WERI-Rb-1 (cell line): ENCODE measurements around the gene CNTRL.
A peak's percentile ranks its signal among the peaks of the same experiment; 100 is the strongest.

ENCODE experiments used
- DNase-seq: peaks from one replicate; pipeline ENCODE4 v3.0.0-alpha.2; 2020
- H3K27ac ChIP-seq: fragments of 250-450 bp; sonication (Bioruptor Pico); 2 replicates; pipeline ENCODE4 v1.5.1; 2020; ENCODE audit warnings: mild to moderate bottlenecking, moderate library complexity
- H3K27me3 ChIP-seq: fragments of 250-450 bp; sonication (Bioruptor Pico); 2 replicates; pipeline ENCODE4 v1.5.1; 2021; ENCODE audit warnings: mild to moderate bottlenecking, low read depth, moderate library complexity; ENCODE audit not compliant: insufficient read depth, severe bottlenecking
- H3K36me3 ChIP-seq: fragments of 250-450 bp; sonication (Bioruptor Pico); 2 replicates; pipeline ENCODE4 v1.5.1; 2020; ENCODE audit warnings: mild to moderate bottlenecking, moderate library complexity
- H3K4me3 ChIP-seq: 2 replicates; pipeline ENCODE4 v1.5.1; 2011; ENCODE audit warnings: low read depth, mild to moderate bottlenecking, control low read depth, low read length
- H3K9me3 ChIP-seq: fragments of 250-450 bp; sonication (Bioruptor Pico); 2 replicates; pipeline ENCODE4 v1.5.1; 2021; ENCODE audit warnings: mild to moderate bottlenecking, moderate library complexity; ENCODE audit not compliant: severe bottlenecking
- CTCF ChIP-seq: IDR thresholded peaks from 2 replicates; pipeline ENCODE4 v1.5.1; 2011; ENCODE audit warnings: low read depth, mild to moderate bottlenecking, control low read depth, inconsistent platforms, low read length

Gene CNTRL

GRCh38 chr9:121204611-121205010, 129.9 kb downstream of the CNTRL start:
- H3K27ac ChIP-seq, result no peak overlapping the region
- DNase-seq, result no peak
- peaks cover 2% of the 10 kb centered on the region for H3K9me3 ChIP-seq
- no peak for TF ChIP-seq CTCF
- H3K27me3 ChIP-seq, result no peaks in the 10 kb centered on the region
- H3K4me3 ChIP-seq, result no peak overlapping the region
- peaks cover 6% of the 10 kb centered on the region; the same call in 1 of the 2 replicates for H3K36me3 ChIP-seq

GRCh38 chr9:121206516-121207370, 132.0 kb downstream of the CNTRL start:
- Histone ChIP-seq H3K4me3 (no peak overlapping the region), H3K27ac (no peak overlapping the region), H3K36me3 (no peaks in the 10 kb centered on the region), H3K9me3 (peaks cover 2% of the 10 kb centered on the region), H3K27me3 (no peaks in the 10 kb centered on the region)
- no peak for TF ChIP-seq CTCF
- no peak for DNase-seq

GRCh38 chr9:121207371-121207940, 132.7 kb downstream of the CNTRL start:
- TF ChIP-seq CTCF, result no peak
- DNase-seq, result no peak
- Histone ChIP-seq H3K4me3 (no peak overlapping the region), H3K36me3 (no peaks in the 10 kb centered on the region), H3K27ac (no peak overlapping the region), H3K27me3 (no peaks in the 10 kb centered on the region), H3K9me3 (peaks cover 2% of the 10 kb centered on the region)

- H3K27me3 ChIP-seq, result no peaks in the 10 kb centered on the region
- H3K27ac ChIP-seq, result no peak overlapping the region
- TF ChIP-seq CTCF, result no peak
- no peak overlapping the region for H3K4me3 ChIP-seq
- H3K9me3 ChIP-seq, result peaks cover 2% of the 10 kb centered on the region
- H3K36me3 ChIP-seq, result no peaks in the 10 kb centered on the region
- DNase-seq, result no peak
Measured at GRCh38 chr9:121210536-121210935, 135.8 kb downstream of the CNTRL start.

- peak; percentile 99 for TF ChIP-seq CTCF
- peak; percentile 93 for DNase-seq
- Histone ChIP-seq H3K27ac (no peak overlapping the region), H3K36me3 (no peaks in the 10 kb centered on the region), H3K9me3 (no peaks in the 10 kb centered on the region), H3K27me3 (no peaks in the 10 kb centered on the region), H3K4me3 (no peak overlapping the region)
Measured at GRCh38 chr9:121213136-121213806, 138.5 kb downstream of the CNTRL start.
